B cell (primary cell): Measurements from ENCODE around the gene TRMT10A.

Experiments used
- CTCF ChIP-seq: fragments of 200-600 bp; IDR thresholded peaks from one replicate; pipeline ENCODE4 v1.8.0; 2022; ENCODE audit warnings: antibody characterized with exemption, mild to moderate bottlenecking
- EZH2 ChIP-seq: IDR thresholded peaks from 2 replicates; pipeline ENCODE4 v1.6.1; 2012; ENCODE audit warnings: borderline replicate concordance, low read depth, mild to moderate bottlenecking, moderate library complexity, low read length; ENCODE audit not compliant: insufficient read depth, poor library complexity, severe bottlenecking

DNA sequence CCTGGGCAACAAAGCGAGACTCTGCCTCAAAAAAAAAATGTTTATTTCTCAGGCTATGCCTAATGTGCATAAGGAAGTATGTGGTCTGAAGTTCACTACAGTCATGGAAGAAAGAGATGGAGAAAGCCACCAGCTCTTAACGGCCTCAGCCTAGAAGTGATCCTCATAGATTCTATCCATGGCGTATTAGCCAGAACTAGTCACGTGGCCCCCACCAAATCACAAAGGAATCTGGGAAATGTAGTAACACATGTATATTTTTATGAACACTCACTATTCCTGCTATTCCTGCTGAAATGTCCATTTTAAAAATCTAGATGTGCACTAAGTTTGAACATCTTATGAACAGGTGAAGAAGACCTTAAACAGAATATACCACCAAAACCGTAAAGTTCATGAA, 44.6 kb upstream of the TRMT10A start:
- TF ChIP-seq CTCF: no peak
- TF ChIP-seq EZH2: no peak
